ENCODE results near the gene ZNF524. TPM values are rescaled to one million over a fixed set of nuclear protein-coding genes. Genes with fewer than 3 reads are reported as not detected.
A peak's percentile ranks its signal among the peaks of the same experiment; 100 is the strongest.

ZNF524 gene
- total and polyA plus RNA-seq, 10 of the 15 experiments (the other 5 are each of a cell fraction or from before 2014, with no cell fraction given): 0.47 to 18.6 (median 12.4) TPM; not detected in 1

DNA sequence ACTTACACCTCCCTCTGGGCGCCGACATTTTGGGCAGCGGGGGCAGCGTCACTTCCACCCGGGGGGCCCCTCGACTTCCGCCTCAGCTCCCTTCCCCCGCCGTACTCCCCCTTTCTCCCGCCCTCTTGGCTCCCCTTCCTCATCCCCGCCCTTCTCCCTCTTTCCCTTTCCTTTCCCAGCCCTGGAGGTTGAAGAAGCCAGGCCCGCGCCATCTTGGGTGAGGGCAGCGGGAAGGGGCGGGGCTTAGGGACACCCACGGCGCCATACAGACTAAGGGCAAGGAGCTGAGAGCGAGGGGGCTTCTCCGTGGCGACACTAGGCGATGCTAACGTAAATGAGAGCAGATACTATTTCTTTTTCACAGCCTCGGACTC, 633 bp upstream of the ZNF524 start, which contains the start of gene FIZ1:
TSS of gene FIZ1 (minus strand) at position 50 of the 374 bp plus-strand sequence. CDS start 1,652 bp downstream, outside the sequence.
- Histone ChIP-seq H3K9me3 (replicated peaks; ENCODE audit: control insufficient read depth, insufficient read depth, low read length) (peaks cover 2% of the 10 kb centered on the region; the same call in 2 of the 3 replicates), H3K9ac (ENCODE audit: control insufficient read depth, insufficient read depth, low read length) (peak within 1 kb of the TSS; percentile 95), H4K20me1 (ENCODE audit: control insufficient read depth, insufficient read depth) (no peaks in the 10 kb centered on the region), H3K4me2 (ENCODE audit: control insufficient read depth, insufficient read depth) (peak within 1 kb of the TSS; percentile 56), H2AFZ (ENCODE audit: control insufficient read depth, low read depth, low read length) (peak within 1 kb of the TSS; percentile 99), H3K27me3 (replicated peaks in 1 of 2; ENCODE audit: control insufficient read depth in 2 of 2, insufficient read depth in 2 of 2, low read length in 1 of 2) (no peaks in the 10 kb centered on the region), H3K79me2 (ENCODE audit: control insufficient read depth, insufficient read depth, low read length) (peaks cover 10% of the 10 kb centered on the region), H3K4me1 (ENCODE audit: control insufficient read depth, insufficient read depth, low read length) (peaks cover 6% of the 10 kb centered on the region; the same call in 1 of the 2 replicates), H3K4me3 (peak within 1 kb of the TSS; percentile 88), H3K27ac (ENCODE audit: control insufficient read depth, insufficient read depth) (peak within 1 kb of the TSS; percentile 99), H3K36me3 (ENCODE audit: control insufficient read depth in 2 of 2, insufficient read depth in 2 of 2, low read length in 1 of 2) (peaks cover 0 to 8% of the 10 kb centered on the region in 2 experiments; a peak in 1 of 4 replicates)
- POLR2A ChIA-PET: interaction anchor here (0.6 to 1.6 kb wide), 18 partner anchors 10 to 1480 kb away, joined by 3 to 7 read pairs (median 4); partner anchors contain the start of genes CCDC106, HSPBP1, ISOC2 and TMEM238
- under 1% methylated on average over 22 of the region's 23 CpGs for WGBS (ENCODE audit: insufficient coverage, insufficient replicate concordance, low lambda C conversion rate, missing lambda C conversion rate)
- in situ Hi-C loops (cut with MboI) (no loop called here), intact Hi-C loops (cut with micrococcal nuclease; ENCODE audit: unreplicated experiment) (no loop called here)
- ATAC-seq (peak; percentile 89), FAIRE-seq (no peak), DNase-seq (ENCODE audit: low read depth, low spot score) (peak; percentile 95)
- RAD21 ChIA-PET (ENCODE audit: unreplicated experiment): interaction anchor here (1.2 to 2.6 kb wide), 8 partner anchors 12 to 215 kb away, joined by 4 to 11 read pairs (median 4); partner anchors contain the start of genes TMEM238, ZNF579, ZNF628 and ZNF784
- SMC1A ChIA-PET (ENCODE audit: uncharacterized antibody, unreplicated experiment): interaction anchor here (0.9 to 2.3 kb wide), 5 partner anchors 33 to 123 kb away, joined by 3 to 16 read pairs (median 4); partner anchors contain the start of gene NAT14
- CTCF ChIA-PET: interaction anchor here (1.0 to 2.4 kb wide), 5 partner anchors 11 to 96 kb away, joined by 3 to 11 read pairs (median 9); partner anchors contain the start of gene U2AF2
- BruUV-seq (replicated peaks): no TSS peak
- TF ChIP-seq CBX3 (IDR thresholded peaks at IDR 0.05; ENCODE audit: borderline replicate concordance, low read depth) (no peak), PAX8 (IDR thresholded peaks at IDR 0.05) (no peak), YY1 (IDR thresholded peaks at IDR 0.05; ENCODE audit: low read depth, low read length) (peak; percentile 93), ETV6 (conservative IDR thresholded peaks at IDR 0.05 in 1 of 2, IDR thresholded peaks at IDR 0.05 in 1 of 2; ENCODE audit: borderline replicate concordance in 1 of 2, low read depth in 1 of 2) (no peak; a peak in 1 of 4 replicates), SPI1 (IDR thresholded peaks at IDR 0.05; ENCODE audit: borderline replicate concordance, insufficient read depth, low read depth, low read length) (peak; percentile 36; the same call in 1 of the 2 replicates), IRF4 (IDR thresholded peaks at IDR 0.05; ENCODE audit: low read depth, low read length) (0 out of 2 replicates have a peak, but pooled peaks have one; percentile 43), NR2C1 (IDR thresholded peaks at IDR 0.05) (peak; percentile 92), RCOR1 (conservative IDR thresholded peaks at IDR 0.05; ENCODE audit: low read depth, low read length) (peak; percentile 81), EED (IDR thresholded peaks at IDR 0.05; ENCODE audit: low read depth) (peak; percentile 100), PML (IDR thresholded peaks at IDR 0.05; ENCODE audit: low read length) (peak; percentile 80), EZH2 (IDR thresholded peaks at IDR 0.05; ENCODE audit: borderline replicate concordance, control insufficient read depth, low read depth, low read length) (no peak), IKZF1 (conservative IDR thresholded peaks at IDR 0.05) (peak; percentile 98), NBN (IDR thresholded peaks at IDR 0.05) (peak; percentile 80; the same call in 1 of the 2 replicates), IKZF2 (IDR thresholded peaks at IDR 0.05) (peak; percentile 99), ZBTB40 (IDR thresholded peaks at IDR 0.05; ENCODE audit: borderline replicate concordance) (peak; percentile 93), BHLHE40 (IDR thresholded peaks at IDR 0.05; ENCODE audit: borderline replicate concordance in 1 of 2, low read depth in 2 of 2, low read length in 1 of 2) (no peak), TARDBP (IDR thresholded peaks at IDR 0.05; ENCODE audit: borderline replicate concordance) (peak; percentile 82; the same call in 1 of the 2 replicates)
- TF ChIP-seq, protein P1, sequence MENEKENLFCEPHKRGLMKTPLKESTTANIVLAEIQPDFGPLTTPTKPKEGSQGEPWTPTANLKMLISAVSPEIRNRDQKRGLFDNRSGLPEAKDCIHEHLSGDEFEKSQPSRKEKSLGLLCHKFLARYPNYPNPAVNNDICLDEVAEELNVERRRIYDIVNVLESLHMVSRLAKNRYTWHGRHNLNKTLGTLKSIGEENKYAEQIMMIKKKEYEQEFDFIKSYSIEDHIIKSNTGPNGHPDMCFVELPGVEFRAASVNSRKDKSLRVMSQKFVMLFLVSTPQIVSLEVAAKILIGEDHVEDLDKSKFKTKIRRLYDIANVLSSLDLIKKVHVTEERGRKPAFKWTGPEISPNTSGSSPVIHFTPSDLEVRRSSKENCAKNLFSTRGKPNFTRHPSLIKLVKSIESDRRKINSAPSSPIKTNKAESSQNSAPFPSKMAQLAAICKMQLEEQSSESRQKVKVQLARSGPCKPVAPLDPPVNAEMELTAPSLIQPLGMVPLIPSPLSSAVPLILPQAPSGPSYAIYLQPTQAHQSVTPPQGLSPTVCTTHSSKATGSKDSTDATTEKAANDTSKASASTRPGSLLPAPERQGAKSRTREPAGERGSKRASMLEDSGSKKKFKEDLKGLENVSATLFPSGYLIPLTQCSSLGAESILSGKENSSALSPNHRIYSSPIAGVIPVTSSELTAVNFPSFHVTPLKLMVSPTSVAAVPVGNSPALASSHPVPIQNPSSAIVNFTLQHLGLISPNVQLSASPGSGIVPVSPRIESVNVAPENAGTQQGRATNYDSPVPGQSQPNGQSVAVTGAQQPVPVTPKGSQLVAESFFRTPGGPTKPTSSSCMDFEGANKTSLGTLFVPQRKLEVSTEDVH (IDR thresholded peaks at IDR 0.05; ENCODE audit: low read depth, partially characterized antibody): peak; percentile 22

Data from GM12878 (cell line).